Measurements from ENCODE around the gene PPP1R10.

Gene PPP1R10

DNA sequence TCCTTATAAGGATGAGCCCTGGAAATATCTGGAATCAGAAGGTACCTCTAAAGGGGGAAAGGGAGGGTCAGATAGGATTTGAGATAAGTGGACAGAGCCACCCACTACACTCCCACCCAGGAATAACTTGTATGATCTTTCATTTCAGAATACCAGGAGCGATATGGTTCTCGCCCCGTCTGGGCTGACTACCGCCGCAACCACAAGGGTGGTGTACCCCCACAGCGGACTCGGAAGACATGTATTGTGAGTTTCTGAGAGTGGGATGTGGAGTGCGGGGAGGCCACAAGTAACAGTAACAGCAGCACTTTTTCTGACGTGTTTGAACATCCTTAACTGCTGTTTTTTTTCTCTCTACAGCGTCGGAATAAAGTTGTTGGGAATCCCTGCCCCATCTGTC, 2.5 kb upstream of the PPP1R10 start:
- no peak for DNase-seq (ENCODE audit: low spot score)

DNA sequence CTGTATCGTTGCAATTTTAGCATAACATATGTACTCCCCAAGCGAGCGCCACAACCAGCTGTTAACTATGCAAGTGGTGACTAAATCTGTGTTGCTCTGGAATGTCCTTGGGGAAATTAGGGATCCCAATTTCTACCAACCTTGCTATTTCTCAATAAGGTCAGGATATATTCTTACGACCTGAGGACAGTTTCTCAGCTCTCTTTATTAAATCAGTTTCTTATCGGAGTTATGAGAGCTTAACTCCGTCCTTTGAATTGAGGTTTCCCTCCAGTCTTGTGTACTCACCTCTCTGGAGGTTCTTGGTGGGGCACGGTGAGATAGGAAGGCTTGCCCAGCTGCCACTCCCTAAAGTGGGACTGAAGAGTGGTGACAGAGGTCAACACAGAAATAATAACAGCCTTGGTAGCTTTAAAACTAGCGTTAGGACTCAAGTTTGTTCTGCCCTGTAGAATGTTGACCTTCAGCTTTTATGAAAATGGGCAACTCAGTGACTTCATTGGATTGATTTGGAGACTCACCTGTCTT, 1.3 kb upstream of the PPP1R10 start:
- DNase-seq (ENCODE audit: low spot score) = no peak

DNA sequence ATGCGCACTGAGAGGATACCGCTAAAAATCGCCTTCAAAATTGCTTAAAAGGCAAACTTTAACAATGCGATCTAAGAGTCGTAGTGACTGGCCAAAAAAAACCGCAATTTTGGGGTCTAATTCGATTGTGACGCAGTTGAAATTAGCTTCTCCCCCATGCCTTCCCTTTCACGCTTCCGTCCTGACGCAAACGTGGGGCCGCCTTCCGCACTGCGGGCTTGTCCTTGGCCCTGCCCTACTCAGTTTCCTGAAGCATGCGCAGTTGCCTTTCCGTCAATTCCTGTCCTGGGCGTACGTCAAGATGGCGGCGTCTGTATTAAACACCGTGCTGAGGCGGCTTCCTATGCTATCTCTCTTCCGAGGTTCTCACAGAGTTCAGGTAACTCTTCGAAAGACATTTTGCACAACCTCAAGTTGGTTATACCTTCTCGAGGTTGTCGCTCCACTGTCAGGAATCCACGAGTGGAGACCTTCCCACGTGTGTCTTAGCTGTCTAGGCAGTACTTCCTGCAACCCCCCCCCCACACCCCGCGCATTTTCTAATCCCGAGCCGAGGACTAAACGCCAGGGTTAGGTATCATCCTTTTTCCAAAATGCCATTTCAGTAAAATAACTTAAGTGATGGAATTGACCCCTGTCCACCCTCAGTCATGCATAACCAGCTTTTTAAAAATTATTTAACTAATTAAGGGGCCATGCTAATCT, 674 bp upstream of the PPP1R10 start, which contains the start of gene MRPS18B:
Gene MRPS18B (plus strand): TSS at position 276 of the 705 bp plus-strand sequence. CDS start 26 bp downstream, at position 302.
- peak; percentile 99 for DNase-seq (ENCODE audit: low spot score)

DNA sequence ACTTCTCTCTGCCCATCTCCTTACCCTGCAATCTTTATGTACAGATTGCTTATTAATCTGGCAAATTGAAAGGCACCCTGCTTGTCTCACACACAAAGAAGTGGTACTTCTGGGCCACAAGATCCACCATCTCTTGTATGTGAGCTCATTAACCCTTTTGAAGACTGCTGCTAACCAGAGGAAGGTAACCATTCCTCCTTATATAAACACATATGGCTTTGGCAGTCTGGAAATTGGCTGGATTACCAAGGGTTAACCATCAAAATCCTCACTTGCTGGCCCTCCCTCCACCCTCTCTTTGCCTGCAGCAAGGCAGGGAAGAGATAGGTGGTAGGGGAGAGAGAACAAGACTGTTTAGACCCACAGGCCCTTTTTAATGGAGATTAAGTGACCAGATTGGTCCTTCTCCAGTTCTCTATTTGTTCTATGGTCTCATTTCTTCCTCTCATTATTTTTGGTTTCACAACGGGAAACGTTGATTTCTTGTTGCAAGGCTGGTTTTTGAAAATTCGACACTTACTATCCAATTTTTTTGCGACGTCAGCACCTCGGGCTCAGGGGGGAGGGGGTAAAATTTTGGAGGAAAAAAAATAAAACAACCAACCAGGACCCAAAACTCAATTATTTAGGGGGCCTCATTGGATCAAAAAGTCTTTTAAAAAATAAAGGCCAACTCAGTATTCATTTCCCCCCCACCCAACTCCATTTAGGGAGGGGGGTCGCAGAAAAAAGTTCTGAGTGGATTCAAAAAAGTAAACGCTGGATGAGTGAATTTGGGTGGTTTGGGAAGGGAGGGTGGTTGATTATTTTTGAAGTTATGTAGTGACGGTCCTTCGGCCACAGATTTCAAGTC, 859 bp downstream of the PPP1R10 start:
- DNase-seq (ENCODE audit: low spot score) = peak; percentile 58

DNA sequence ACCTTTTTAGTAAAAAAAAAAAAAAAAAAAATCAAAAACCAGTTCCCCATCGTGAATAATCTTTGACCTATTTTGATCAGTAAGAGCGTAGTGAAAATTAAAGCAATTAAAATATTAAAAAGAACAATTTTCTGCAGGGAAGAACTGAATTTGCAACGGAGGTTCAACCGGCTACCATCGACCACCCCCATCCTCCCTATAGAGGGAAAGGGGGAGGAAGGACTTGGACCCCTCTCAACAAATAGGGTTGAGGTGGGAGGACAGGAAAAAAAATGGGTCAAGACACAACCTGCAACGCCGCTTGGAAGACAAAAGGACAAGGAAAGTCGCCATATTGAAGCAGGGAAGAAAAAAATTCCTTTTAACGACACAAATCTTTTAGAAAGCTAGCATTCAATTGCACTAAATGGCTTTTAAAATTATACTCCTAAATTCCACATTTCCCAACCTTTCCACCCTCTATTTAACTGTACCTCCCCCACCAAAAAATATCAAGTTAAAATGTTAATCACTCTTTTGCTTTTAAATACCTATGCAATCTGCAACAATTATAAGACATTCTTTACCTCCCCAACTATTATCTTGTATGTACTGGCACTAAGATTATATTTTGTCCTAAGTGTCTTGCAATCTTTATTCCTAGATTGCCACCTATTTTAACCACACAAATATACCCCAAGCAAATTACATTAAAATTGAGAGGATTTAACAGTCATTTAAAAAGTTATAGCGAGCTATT, 1.7 kb downstream of the PPP1R10 start:
- DNase-seq (ENCODE audit: low spot score) = peak; percentile 49

DNA sequence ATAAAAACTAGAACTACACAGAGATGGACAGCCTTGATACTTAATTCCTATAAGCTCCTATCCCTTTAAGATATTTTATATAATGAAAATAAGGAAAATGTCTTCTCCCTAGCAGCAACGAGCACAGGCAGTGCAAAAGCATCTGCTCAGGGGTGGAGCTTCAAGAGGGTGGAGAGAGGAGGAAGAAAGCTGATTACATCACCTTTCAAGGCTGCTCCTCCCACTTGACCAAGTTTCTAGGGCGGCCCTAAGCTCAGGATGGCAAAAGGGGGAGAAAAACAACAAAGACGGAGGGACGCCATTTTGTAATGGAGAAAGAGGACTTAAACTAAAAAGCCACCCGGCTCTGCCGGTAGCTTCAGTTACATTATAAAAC, 2.2 kb downstream of the PPP1R10 start:
- peak; percentile 95 for DNase-seq (ENCODE audit: low spot score)

DNA sequence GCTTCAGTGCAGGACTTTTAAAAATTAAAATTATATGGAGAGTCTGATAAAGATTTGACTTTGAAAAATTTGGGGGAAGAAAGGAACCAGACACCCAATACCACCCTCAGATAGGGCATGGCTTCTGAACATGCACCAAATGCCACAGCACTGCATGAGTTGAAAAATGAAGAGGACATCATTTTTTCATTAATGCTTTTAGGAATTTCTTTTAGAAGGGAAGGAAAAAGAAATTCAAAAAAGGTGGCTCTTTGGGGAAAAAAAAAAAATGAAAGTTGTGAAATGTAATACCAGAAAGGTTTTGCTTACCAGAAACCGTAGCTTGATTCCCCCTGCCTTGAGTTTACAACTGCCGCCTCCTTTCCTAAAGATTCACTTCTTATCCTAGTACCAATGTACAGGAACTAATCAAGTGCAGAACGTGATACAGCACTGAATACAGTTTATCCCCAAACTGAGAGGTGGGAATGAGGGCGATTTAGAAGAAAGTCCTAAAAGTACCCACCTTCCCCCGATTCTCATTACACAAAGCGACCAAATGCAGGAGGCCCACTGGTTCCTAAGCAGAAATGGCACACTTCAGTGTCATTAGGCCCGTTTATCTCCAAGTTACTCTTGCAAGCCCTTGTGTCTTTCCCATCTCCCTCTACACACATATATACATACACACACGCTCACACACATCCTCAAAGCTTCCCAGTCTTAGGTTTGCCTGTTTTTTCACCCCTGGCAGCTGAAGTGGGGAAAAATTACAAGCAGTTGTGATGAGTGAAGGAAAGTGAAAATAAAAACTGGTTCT, 2.8 kb downstream of the PPP1R10 start:
- DNase-seq (ENCODE audit: low spot score) = no peak

DNA sequence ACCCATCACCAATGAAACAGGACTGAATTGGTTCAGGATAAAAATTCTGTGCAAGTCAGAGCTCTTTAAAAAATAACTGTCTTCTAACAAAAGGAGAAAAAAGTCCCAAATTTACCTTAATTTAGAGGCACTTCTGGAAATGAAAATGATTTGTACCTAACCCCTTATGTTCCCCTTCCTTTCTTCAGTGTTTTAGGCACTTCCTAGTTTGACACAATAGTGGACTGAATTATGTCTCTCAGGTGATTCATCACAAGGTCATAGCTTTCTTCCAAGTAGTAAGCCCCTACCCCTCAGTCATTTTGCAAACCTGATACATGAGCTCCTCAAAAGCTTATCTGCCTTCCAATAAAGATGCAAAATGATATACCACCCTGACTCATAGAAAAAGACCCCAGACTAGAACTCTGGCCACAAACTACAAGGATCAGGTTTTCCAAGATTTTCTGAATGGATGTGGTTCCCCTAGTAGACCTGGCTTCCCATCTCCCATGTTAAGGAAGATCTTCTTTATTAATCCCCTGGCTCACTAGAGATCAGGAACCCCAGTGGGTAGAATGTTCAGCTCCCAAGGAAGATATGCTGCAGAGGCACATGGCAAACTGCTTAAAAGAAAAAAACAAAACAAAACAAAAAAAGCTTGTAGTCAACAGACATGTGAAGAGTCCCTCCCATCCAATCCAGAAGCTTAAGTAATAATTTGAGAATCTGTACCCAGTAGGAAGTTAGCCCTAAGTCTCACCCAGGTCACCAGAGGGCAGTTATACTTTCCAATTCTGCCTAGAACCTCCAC, 3.6 kb downstream of the PPP1R10 start:
- DNase-seq (ENCODE audit: low spot score) = no peak

DNA sequence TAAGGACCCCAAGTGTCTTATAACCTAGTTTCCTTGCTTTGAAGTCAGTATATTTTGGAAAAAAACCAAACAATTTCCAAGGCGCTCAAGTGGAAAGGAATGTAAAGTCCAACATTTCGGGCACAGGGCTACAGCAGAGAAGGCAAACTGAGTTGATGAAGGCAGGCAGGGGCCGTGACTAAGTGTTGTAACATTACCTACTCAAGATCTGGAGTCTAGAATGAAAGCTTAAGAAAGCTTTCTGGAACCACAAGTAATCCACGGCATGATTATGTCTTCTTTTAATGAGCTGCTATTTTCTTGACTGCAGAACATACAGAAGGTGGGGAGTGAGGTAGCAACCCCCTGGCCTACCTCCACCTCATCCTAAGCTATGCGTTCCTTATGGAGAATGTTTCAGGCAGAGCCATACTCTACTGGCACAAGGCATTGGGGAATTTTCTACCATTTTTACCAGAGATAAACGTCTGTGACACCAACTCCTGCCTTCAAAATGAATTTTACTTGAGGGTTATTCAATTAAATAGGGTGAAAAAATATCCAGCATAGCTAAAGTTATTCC, 4.3 kb downstream of the PPP1R10 start:
- DNase-seq (ENCODE audit: low spot score) = no peak

DNA sequence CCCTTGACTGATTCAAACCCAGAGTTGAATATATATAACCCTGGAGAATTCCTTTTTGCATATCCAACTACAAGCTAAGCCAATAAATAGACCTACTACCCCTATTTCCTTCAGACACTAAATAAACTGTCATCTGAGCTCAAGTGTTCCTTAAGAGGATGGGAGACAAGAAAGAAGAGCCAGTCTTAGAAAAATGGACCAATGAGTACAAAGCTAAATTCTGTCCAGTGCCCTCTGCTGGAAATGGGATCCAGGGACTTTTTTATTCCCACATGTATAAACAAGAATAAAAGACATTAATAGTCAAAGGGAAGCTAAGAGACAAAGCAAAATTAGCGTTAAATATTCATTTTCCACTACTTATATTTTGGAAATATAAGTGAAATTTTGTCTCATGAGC, 4.8 kb downstream of the PPP1R10 start:
- DNase-seq (ENCODE audit: low spot score) = no peak

DNA sequence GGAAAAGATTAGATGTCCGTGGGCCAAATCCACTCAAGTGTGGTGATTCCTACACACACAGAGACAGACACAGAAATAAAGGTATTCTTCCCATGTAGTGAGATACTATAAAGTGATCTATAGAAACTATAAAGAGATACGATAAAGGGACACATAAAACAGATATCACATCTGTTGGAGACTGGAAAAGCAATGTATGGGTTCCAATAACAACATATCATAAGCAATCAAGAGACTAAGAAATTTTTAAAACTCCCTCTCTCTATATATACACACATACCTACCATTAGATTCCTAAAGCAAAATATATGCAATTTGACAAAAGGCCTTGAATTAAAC, 5.2 kb downstream of the PPP1R10 start:
- no peak for DNase-seq (ENCODE audit: low spot score)

DNA sequence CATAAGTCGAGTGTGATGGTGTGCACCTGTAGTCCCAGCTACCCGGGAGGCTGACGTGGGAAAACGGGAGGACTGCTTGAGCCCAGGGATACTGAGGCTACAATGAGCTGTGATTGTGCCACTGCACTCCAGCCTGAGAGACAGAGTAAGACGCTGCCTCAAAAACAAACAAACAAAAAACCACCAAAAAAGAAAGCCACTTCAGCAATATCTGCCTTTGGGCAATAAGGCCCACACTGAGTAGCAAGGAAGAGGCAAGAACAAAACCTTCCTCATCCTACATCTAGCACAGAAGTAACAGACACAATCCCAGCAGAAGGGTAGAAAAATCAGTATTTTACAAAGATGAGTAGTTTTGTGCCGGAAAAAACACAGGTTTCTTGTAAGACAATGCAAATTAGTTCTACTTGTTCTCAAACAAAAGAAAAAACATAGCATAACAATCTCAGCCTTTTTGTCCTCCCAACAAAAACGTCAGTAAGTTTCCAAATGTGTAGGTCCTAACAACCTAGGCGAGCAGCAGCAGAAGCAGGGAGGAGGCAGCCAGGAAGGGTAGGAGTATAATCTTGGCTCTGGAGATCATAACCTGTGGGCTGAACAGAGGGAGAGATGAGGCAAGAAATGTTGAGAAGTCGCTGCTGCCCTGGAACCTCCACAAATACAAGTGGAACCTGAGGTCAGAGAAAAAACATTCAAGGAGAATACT, 5.7 kb downstream of the PPP1R10 start:
- DNase-seq (ENCODE audit: low spot score) = no peak

DNA sequence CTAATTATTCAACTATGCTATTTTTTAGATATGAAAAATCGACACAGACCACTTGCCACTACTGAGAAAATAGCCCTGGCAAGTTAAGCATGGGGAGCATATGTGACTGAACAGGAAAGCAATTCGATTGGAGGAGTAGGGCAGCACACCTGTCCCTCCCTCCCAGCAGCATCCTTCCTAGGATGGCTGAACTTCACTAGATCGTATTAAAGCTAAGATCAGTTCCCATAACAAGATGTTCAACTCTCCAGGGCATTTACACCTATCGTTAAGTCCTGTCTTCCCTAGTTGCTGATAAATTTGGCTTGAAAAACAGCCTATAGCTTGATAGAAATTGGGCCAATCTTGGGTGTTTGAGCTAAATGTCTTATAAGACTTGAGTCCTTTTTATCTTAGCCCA, 7.0 kb downstream of the PPP1R10 start:
- no peak for DNase-seq (ENCODE audit: low spot score)

DNA sequence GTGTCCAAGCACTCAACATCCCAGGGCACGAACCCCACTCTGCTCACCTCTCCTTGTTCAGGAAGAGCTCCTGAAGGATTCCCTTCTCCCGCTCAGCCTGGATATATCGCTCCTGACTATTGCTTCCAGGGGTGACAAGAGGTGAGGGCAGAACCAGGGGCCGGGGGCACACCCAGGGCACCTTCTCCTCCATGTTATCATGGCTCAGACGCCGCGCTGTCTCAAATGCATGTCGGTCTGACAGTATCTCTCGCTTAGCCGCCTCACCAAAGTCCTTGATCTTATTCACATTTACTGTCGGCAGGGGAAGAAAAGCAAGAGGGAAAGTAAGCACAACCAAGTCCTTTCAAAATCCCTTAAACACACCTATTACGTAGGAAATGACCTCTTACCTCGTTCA, 13.1 kb downstream of the PPP1R10 start:
- no peak for DNase-seq (ENCODE audit: low spot score)

DNA sequence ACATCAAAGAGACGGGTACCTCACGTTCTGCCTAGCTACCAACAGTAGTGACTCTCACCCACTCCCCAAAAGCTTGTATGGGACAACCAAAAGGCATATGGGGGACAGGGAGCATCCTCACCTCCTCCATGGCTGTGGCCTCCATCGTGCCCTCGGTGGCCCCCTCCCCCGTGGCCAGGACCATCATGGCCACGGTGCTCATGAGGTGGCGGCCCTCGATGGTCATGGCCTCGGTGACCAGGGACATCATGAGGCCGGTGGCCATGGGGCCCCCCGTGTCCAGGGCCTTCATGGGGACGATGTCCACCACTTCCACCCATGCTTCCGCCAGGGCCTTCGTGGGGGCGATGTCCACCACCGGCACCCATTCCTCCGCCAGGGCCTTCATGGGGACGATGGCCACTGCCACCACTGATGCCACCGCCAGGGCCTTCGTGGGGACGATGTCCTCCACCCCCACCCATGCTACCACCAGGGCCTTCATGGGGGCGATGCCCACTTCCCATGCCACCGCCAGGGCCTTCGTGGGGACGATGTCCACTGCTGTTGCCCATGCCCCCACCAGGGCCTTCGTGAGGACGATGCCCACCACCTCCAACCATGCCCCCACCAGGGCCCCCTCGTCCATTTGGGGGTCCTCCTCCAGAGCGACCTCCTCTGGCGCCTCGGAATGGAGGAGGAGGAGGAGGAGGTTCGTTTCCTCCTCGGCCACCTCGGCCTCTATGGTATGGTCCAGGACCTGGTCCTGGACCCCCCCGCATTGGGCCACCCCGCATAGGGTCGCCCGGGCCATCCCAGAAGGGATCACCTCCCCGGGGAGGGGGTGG, 15.0 kb downstream of the PPP1R10 start:
- no peak for DNase-seq (ENCODE audit: low spot score)

DNA sequence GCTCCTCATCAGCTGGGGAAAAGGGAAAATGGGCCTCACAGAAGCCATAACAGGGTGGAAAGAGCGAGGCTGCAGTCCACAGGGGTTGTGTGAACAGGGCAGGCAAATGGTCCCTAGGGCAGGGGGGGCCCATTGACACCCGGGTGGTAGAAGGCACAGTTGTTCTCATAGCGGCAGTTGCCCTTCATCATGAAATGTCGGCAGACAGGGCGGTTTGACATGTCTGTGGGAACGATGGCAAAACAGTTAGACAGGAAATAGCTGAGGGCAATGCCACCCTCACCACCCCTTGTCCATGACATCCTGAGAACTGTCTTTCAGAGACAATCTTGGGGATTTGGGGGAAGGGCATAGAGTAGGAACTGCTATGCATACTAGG, 15.6 kb downstream of the PPP1R10 start:
- no peak for DNase-seq (ENCODE audit: low spot score)

DNA sequence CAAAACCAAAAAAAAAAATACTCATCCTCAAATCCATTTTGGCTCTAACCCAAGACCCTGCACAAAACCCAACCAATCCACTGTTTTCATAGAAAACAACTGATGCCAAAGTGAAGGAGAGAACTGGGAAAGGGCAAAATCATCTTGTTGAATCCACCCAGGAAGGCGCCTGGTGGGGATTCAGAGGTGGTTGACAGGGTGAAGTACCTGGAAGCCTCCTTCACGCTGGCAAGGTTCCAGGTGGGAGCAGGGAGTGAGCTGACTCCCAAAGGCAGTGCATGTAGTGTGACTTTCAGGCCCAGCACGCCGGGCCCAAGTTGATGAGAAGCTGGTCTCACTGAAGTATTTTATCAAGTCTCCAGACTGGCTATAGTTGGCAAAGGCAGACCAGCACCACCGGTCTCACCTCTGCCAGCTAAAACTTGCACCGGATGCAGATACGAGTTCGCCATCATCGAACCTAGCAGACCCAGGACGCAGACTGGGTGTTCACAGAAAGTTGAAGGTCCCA, 16.5 kb downstream of the PPP1R10 start:
- DNase-seq (ENCODE audit: low spot score) = no peak

DNA sequence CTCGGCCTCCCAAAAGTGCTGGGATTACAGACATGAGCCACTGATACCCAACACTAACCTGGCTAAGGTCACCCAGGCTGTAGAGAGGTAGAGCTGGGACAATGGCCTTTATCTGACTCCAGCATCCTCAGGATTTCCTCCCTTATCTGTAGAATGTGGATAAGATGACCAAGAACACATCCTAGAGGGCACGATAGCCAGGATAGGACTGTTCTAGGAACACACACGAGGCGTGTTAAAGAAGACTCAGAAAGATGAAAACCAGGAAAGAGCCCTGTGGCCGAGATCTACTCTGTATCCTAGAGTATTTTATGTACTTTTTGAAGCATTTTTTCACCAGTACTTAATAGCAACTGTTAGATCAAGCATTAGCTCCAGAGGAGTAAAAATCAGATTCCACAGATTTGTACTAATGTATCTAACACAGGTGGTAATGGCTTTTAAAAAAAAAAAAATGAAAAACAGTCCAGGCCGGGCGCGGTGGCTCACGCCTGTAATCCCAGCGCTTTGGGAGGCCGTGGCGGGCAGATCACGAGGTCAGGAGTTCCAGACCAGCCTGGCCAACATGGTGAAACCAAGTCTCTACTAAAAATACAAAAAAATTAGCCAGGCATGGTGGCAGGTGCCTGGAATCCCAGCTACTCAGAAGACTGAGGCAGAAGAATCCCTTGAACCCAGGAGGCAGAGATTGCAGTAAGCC, 17.3 kb downstream of the PPP1R10 start:
- no peak for DNase-seq (ENCODE audit: low spot score)

Data from CD4-positive, alpha-beta T cell treated with Interleukin-6 at 100 ng/mL for 8 hours (primary cell).